GM12865 (cell line): ENCODE data around the gene ZNF398.

Source experiments
- DNase-seq: peaks from one replicate; pipeline ENCODE4 v3.0.0; 2010; ENCODE audit warnings: low read depth
- H3K4me3 ChIP-seq: 2 replicates; pipeline ENCODE4 v1.5.1; 2011; ENCODE audit warnings: mild to moderate bottlenecking, low read depth, low read length, control low read depth
- CTCF ChIP-seq: IDR thresholded peaks from 2 replicates; pipeline ENCODE4 v1.5.1; 2011; ENCODE audit warnings: low read length, control low read depth, low read depth, inconsistent platforms; ENCODE audit not compliant: insufficient read depth; ENCODE audit errors: missing control alignments

Gene ZNF398

GRCh38 chr7:149147072-149147751 lies at the start of gene ZNF398:
Gene ZNF398 (plus strand): TSS chr7:149147453. CDS start chr7:149147743, 290 bp downstream.
- H3K4me3 ChIP-seq: peak within 1 kb of the TSS; percentile 96
- peak; percentile 76 for TF ChIP-seq CTCF
- DNase-seq: peak; percentile 91

- no peak for TF ChIP-seq CTCF
- DNase-seq: no peak
- H3K4me3 ChIP-seq: no peak overlapping the region
Observed at GRCh38 chr7:149099058-149099457, 48.2 kb upstream of the ZNF398 start.

- no peak for TF ChIP-seq CTCF
- no peak overlapping the region for H3K4me3 ChIP-seq
- DNase-seq: no peak
Observed at GRCh38 chr7:149100821-149101220, 46.4 kb upstream of the ZNF398 start.

- no peak for TF ChIP-seq CTCF
- DNase-seq: no peak
- H3K4me3 ChIP-seq: no peak overlapping the region
Observed at GRCh38 chr7:149102666-149103065, 44.6 kb upstream of the ZNF398 start.

- DNase-seq: no peak
- no peak for TF ChIP-seq CTCF
- no peak overlapping the region for H3K4me3 ChIP-seq
Observed at GRCh38 chr7:149103424-149103823, 43.8 kb upstream of the ZNF398 start.

GRCh38 chr7:149104214-149104613 lies 43.0 kb upstream of the ZNF398 start:
- DNase-seq: no peak
- H3K4me3 ChIP-seq: no peak overlapping the region
- TF ChIP-seq CTCF: no peak

- no peak for TF ChIP-seq CTCF
- no peak overlapping the region for H3K4me3 ChIP-seq
- DNase-seq: no peak
Observed at GRCh38 chr7:149104749-149105148, 42.5 kb upstream of the ZNF398 start.
